Lower leg skin (tissue), 3 donors: ENCODE data around the gene COL9A3.

ENCODE experiments used
- POLR2A ChIP-seq, 2 donors: fragments of 450-650 bp; IDR thresholded peaks; one replicate each; pipeline ENCODE4 v1.6.1; 2016 to 2017; ENCODE audit warnings: antibody characterized with exemption in 2 of 2, mild to moderate bottlenecking in 1 of 2, moderate library complexity in 1 of 2
- TF ChIP-seq, protein P1 (sequence below), 3 donors: fragments of 450-650 bp; IDR thresholded peaks; one replicate each; pipeline ENCODE4 v1.5.1; 2016; ENCODE audit warnings: antibody characterized with exemption in 3 of 3, mild to moderate bottlenecking in 3 of 3, moderate library complexity in 2 of 3

DNA sequence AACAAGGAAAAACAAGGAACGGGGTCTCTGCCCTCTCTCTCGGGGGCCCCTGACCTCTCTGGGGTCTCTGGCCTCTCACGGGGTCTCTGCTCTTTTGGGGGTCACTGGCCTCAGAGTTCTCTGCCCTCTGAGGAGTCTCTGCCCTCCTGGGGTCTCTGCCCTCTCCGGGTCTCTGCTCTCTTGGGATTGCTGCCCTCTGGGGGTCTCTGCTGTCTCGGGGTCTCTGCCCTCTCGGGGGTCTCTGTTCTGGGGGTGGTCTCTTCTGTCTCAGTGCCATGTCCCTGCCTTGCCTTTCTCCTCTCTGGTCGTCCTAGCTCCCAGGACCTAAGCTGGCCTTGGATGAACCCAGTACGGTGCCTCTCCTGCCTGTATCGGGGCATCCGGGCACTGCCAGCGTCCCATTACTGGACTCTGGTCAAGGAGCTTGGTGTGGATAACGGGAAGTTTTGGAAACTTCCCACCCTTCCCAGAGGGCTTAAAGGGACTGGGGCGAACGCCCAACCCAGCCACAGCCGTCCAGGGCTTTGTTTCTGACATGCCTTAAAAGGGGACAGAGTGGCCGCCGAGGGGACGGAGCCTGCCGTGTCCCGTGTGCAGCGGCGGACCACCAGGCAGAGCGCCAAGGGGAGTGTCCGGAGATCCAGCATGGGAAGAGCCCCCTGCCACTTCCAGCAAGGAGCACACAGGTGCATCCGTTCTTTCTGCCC, 45.3 kb upstream of the COL9A3 start:
- TF ChIP-seq, protein P1, sequence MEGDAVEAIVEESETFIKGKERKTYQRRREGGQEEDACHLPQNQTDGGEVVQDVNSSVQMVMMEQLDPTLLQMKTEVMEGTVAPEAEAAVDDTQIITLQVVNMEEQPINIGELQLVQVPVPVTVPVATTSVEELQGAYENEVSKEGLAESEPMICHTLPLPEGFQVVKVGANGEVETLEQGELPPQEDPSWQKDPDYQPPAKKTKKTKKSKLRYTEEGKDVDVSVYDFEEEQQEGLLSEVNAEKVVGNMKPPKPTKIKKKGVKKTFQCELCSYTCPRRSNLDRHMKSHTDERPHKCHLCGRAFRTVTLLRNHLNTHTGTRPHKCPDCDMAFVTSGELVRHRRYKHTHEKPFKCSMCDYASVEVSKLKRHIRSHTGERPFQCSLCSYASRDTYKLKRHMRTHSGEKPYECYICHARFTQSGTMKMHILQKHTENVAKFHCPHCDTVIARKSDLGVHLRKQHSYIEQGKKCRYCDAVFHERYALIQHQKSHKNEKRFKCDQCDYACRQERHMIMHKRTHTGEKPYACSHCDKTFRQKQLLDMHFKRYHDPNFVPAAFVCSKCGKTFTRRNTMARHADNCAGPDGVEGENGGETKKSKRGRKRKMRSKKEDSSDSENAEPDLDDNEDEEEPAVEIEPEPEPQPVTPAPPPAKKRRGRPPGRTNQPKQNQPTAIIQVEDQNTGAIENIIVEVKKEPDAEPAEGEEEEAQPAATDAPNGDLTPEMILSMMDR (IDR thresholded peaks at IDR 0.05), result no peak
- no peak for TF ChIP-seq POLR2A (IDR thresholded peaks at IDR 0.05)
